ENCODE data around the gene PCNX2.
"Not testable (repeated sequence)": the region's sequence is repeated elsewhere in the genome, so short reads cannot be mapped to it uniquely, and the experiment has no call there.

Gene PCNX2

DNA sequence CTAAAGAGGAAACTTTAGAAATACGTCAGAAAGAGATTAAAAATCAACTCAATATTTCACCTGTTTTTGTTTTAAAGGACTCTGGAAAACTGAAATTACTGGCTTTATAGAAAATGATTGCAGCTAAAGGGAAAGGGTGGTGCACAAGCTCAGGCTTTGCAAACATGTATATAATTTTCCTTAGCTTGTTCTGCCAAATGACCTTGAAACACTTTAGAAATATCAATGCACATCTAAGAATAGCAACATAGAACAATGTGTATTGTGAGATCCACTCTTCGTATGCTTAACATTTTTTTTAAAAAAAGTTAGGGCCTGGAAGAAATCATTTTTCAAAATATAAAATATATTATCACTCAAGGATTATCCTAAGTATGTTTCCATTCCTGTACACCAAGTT is 201.3 kb downstream of the PCNX2 start:
- no peak for DNase-seq

DNA sequence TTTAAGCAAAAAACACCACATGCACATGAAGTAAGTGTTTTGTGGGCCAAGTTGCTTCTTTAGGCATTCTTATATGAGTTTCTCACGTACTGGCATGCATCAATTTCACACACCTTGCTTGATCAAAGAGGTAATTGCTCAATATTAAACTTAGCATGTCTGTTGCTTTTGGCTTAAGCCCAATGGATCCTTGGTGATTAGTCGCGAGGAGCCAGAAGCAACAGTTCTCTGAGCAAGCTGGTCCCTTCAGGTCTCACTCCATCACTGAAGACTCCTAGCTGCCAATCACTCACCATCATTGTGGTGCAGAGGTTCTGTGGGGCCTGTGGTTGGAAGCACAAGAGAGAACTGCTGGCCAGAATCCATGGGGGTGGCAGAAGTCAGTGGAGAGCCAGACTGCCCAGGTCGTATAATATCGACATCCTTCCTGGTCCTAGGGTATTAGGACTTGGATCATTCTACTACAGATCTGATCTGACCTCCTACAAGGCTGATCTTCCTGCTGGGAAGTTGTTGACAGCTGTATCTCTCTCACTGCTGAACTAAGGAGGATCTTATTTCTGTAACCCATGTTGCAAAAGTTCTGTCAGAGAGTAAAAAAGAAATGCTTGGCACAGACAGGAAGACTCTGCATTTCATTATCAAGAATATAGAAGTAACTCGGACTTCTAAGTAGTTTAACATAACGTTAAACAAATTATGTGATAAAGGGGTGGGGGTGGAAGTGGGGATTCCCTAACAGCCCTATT is 204.6 kb downstream of the PCNX2 start:
- no peak for DNase-seq

DNA sequence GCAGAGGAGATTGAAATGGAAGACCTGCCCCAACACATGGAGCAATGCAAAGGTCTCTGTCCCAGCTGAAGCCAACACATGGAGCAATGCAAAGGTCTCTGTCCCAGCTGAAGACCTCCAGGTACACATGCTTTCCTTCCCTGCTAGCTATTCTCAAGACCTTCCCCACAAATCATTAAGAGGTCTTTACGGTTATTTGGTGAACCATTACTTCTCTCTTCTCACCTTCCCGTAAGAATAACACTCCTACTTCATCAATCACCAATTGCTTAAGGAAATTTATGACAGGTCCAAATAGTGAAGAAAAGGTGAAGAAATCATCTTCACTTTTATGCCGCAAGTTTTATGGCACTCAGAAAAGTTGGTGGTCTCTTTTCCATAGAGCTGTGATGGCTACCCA is 206.3 kb downstream of the PCNX2 start:
- no peak for DNase-seq

GRCh38 chr1:233088613-233089012 is 206.9 kb downstream of the PCNX2 start:
- DNase-seq = no peak

- no peak for DNase-seq
These were observed 208.3 kb downstream of the PCNX2 start for GRCh38 chr1:233086961-233087881.

- DNase-seq = no peak
These were observed 210.0 kb downstream of the PCNX2 start for GRCh38 chr1:233085566-233085965.

DNA sequence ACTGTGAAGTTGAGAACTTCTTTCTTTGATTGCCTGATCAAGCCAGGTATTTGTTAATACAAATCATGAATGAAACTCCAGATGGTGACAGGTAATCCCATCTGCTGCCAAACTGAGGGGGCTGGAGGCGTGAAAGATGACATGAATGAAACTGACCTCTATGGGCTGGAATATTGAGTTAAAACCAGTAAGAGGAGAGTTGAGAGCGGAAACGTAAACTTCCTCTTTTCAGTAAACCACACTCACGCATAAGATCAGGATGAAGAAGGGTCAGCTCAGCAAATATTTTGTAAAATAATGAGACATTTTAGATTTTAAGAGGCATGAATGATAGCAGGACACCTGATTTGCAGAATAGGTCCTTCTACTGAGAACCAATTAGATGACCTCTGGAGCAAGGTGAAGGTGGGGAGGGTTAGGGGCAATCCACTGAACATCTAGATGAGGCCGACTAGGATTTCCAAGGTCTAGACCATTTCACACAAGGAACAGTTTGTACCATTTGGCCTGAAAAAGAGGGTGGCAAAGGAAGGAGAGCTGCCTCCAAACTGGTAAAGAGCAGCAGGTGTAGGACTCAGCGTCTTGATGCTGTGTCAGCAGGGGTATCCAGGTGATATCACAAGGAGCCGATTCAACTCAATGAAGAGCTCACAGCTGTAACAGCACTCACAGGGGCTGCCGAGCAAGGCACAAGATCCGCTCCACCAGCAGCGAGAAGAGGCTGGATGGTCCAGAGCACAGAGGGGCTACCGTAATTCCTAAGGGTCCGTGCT is 212.6 kb downstream of the PCNX2 start:
- DNase-seq = peak in 1 of 2 experiments; percentile 0

- DNase-seq = no peak
These were observed 213.8 kb downstream of the PCNX2 start for GRCh38 chr1:233081735-233082134.

DNA sequence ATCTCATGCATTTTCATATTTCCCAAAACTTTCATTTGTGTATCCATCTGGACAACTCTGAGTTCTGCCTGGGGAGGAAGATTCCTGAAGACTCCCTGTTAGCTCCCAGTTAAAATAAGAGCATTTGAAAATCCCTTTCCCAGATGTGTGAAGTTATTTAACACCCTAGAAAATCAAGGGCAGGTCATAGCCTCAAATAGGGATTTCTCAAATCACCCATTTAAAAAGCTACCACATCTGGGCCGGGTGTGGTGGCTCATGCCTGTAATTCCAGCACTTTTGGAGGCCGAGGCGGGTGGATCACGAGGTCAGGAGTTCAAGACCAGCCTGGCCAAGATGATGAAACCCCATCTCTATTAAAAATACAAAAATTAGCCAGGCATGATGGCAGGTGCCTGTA is 214.7 kb downstream of the PCNX2 start:
- not testable (repeated sequence) for DNase-seq

DNA sequence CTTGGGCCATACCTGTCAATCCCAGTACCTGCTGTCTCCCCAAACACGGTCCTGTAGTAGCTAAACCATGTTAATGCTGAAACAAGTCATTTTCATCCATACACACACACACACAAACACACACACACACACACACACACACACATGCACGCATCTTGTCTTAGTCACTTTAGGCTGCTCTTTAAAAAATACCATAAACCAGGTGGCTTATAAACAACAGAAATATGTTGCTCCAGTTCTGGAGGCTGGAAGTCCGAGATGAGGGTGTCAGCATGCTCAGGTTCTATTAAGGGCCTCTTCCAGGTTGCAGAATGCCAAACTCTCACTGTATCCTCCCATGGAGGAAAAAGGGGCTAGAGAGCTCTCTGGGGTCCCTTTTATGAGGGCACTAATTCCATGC is 215.2 kb downstream of the PCNX2 start:
- no peak for DNase-seq

DNA sequence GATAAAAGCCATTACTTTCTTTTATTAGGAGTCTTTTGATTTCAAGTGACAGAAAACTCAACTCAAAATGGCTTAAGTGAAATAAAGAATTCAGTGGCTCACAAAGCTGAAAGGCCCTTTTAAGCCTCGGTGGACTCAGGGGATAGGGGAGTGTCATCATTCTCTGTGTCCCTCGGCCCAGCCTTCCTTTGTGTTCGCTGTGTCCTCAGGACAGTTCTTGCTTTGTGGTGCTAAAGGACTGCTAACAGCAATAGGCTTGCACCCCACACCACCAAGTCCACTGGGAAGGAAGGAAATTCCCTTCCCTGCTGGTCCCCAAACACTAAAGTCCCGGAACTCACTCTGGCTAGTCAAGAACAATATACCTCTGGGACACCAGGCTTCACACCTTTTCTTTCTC is 216.0 kb downstream of the PCNX2 start:
- DNase-seq = no peak

DNA sequence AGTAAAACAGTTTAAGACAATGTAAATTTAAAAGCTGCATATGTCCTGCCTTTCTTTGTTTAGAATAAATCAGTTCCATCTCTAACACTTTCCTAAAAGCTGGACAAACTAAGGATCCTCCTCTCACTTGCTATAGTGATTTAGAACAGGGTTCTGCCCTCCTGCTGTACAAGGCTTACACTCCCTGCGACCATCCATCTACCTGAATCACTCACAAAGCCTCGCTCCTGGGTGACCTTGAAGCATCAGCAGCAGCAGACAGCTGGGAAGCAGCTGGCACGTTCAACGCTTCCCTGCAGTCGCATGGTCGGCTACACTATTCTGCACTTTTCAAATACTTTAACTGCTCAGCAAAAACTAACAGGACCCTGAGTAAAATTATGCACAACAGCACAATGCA is 217.1 kb downstream of the PCNX2 start:
- no peak for DNase-seq

- DNase-seq = no peak
These were observed 219.6 kb downstream of the PCNX2 start for GRCh38 chr1:233075915-233076295.

- DNase-seq = no peak
These were observed 229.4 kb downstream of the PCNX2 start for GRCh38 chr1:233066087-233066486.

DNA sequence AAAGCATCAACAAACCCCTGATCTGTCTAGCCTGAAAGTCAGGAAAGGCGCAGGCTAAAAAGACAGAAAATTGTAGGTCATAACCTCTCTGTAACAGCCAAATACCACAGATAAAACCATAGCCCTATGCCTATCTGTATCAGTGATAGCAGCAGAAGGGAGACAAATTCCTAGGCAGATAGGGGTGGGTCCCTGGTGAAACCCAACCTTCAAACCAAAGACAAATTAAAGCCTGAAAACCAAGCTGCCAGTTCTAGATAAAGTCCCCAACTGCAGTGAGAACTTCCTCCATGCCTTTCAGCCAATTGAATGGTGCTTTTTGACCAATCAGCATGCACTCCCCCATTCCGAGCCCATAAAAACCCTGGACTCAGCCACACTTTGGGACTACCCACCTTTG is 229.8 kb downstream of the PCNX2 start:
- DNase-seq = no peak

- no peak for DNase-seq
These were observed 230.5 kb downstream of the PCNX2 start for GRCh38 chr1:233064988-233065387.

- no peak for DNase-seq
These were observed 232.1 kb downstream of the PCNX2 start for GRCh38 chr1:233063462-233063861.

GRCh38 chr1:233061265-233061664 is 234.3 kb downstream of the PCNX2 start:
- no peak for DNase-seq

DNA sequence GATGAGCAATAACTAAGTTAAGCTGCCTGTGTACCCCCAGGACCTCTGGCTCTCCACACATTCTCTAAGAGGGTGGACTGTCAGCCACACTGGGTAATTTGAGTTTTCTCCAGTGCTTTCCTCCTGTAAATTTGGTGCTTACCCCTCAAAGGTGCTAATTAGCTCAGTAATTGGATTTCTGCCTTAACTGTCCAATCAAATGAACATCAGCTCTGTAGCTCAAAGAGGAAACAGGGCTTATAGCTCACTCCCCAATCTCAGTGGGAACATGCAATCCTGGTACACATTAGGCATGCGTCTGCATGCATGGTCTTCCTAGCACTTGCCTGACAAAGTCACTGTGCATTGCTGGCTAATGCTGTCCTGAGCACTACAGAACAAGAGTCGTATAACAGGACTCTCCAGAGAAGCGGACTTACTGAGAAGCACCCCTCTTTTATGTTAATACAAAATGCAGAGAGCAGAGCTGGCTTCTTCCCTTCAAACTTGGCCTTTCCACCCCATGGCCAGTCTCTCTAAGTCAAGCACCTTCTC is 235.0 kb downstream of the PCNX2 start:
- DNase-seq = no peak

GRCh38 chr1:233057836-233058235 is 237.7 kb downstream of the PCNX2 start:
- DNase-seq = no peak

DNA sequence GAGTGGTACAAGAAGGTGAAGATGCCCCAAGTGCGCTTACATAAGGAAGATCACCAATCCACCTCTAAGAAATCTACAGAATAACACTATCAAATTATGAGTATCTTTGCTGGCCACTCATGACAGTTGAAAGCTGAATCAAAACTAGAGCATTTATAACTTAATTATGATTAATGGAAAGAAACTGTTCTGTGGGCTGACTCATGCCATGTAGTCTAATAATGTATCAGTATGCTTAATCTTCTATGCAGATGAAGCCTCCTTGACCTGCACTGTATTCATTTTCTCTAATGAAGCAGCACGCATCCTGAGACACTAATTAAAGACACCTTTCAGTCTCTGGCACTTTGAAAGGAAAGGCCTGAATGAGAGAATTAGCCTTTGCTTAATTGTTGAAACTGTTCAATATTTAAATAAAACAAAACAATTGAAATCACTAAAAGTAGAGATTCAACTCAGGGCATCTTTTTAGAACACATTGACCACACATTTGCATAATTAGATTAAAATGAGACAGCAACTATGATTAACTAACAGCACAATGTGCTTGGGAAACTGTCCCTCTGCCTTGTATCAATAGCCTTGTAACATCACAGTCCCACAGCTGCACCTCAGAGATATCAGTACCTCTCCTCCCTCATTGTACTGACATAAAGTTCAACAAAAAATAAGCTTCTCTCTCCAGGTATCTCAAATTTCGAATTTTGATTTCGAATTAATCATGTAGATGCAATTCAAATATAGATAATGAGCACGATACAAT is 239.5 kb downstream of the PCNX2 start:
- no peak for DNase-seq

DNA sequence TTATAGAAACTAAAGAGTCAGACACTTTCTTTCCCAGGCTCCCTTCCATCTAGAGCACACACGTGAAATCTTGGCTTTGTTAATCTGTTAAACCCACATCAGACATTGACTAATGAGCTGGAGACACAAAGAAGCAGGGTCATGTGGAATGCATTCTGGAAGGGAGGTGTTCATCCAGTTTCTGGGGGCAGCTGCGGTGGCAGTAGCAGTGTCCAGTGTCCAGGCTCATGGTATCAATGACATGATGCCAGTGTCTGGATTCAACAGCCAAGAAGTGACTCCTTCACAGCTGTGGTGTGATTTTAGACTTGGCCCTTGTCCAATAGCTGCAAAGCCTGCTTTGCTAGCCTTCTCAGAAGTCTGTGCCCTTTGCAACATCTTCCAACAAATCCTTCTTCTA is 249.9 kb downstream of the PCNX2 start:
- DNase-seq = no peak
